PC-9 (cell line): ENCODE data around the gene TRIB2. TPM values are rescaled to one million over a fixed set of nuclear protein-coding genes. Genes with fewer than 3 reads are reported as not detected.

ENCODE experiments used
- BruUV-seq: library from RNA; stranded (reverse); fragments of 400-500 nt; replicated peaks from 2 replicates; lab custom pipeline; 2021; lab: Mats Ljungman, UMichigan
- CTCF ChIA-PET: fragments of 300-600 bp; sonication (Branson Sonifier 250); formaldehyde crosslinking; loops from one replicate; lab custom pipeline; 2022; ENCODE audit warnings: antibody characterized with exemption; lab: Charles Lee
- POLR2A ChIA-PET: fragments of 300-600 bp; sonication (Branson Sonifier 250); formaldehyde crosslinking; loops from one replicate; lab custom pipeline; 2022; ENCODE audit warnings: antibody characterized with exemption; ENCODE audit not compliant: unreplicated experiment; lab: Charles Lee
- DNase-seq, 2 experiments: peaks; one replicate each; pipeline versions ENCODE4 v3.0.0 to v3.0.0-alpha.2; 2015 to 2022; ENCODE audit warnings: mixed read lengths in 1 of 2
- H2AFZ ChIP-seq: fragments of 200-600 bp; sonication (generic); 2 replicates; pipeline ENCODE4 v1.8.1; 2017; ENCODE audit warnings: antibody characterized with exemption
- H3F3A ChIP-seq: fragments of 200-600 bp; sonication (generic); 2 replicates; pipeline ENCODE4 v1.8.1; 2017; ENCODE audit warnings: antibody characterized with exemption, mild to moderate bottlenecking, low read depth; ENCODE audit not compliant: insufficient read depth
- H3K27ac ChIP-seq: fragments of 200-600 bp; sonication (generic); 2 replicates; pipeline ENCODE4 v1.6.1; 2016; ENCODE audit warnings: mixed run types
- H3K27me3 ChIP-seq: fragments of 200-600 bp; sonication (generic); 2 replicates; pipeline ENCODE4 v1.6.1; 2016; ENCODE audit warnings: low read depth, mixed run types; ENCODE audit not compliant: insufficient read depth
- H3K36me3 ChIP-seq: fragments of 200-600 bp; sonication (generic); 2 replicates; pipeline ENCODE4 v1.6.1; 2016; ENCODE audit warnings: low read depth, mixed run types
- H3K4me1 ChIP-seq: fragments of 200-600 bp; sonication (generic); replicated peaks from 2 replicates; pipeline ENCODE4 v1.6.1; 2016; ENCODE audit warnings: mixed run types; ENCODE audit not compliant: insufficient read depth
- H3K4me2 ChIP-seq: fragments of 200-600 bp; sonication (generic); 2 replicates; pipeline ENCODE4 v1.6.1; 2017; ENCODE audit warnings: mixed run types
- H3K4me3 ChIP-seq: fragments of 200-600 bp; sonication (generic); 2 replicates; pipeline ENCODE4 v1.6.1; 2016; ENCODE audit warnings: mixed run types
- H3K79me2 ChIP-seq: fragments of 200-600 bp; sonication (generic); 2 replicates; pipeline ENCODE4 v1.6.1; 2017; ENCODE audit warnings: low read depth, mixed run types
- H3K9me2 ChIP-seq: fragments of 200-600 bp; sonication (generic); 2 replicates; pipeline ENCODE4 v1.8.1; 2017; ENCODE audit warnings: mild to moderate bottlenecking; ENCODE audit not compliant: insufficient read depth
- H3K9me3 ChIP-seq: fragments of 200-600 bp; sonication (generic); 2 replicates; pipeline ENCODE4 v1.8.1; 2016; ENCODE audit warnings: low read depth; ENCODE audit not compliant: insufficient read depth
- H4K20me1 ChIP-seq: fragments of 200-600 bp; sonication (generic); 2 replicates; pipeline ENCODE4 v1.8.1; 2017; ENCODE audit not compliant: insufficient read depth
- CTCF ChIP-seq: fragments of 200-600 bp; sonication (generic); conservative IDR thresholded peaks from 2 replicates; pipeline ENCODE4 v1.6.1; 2017; ENCODE audit warnings: mixed run types, antibody characterized with exemption, mild to moderate bottlenecking, moderate library complexity
- EZH2 ChIP-seq: fragments of 200-600 bp; sonication (generic); IDR thresholded peaks from 2 replicates; pipeline ENCODE4 v1.8.0; 2017; ENCODE audit warnings: antibody characterized with exemption, low read depth
- intact Hi-C: fragments of 100-400 bp; cut with micrococcal nuclease; formaldehyde crosslinking; loops from one replicate; pipeline ENCODE4 v1.10.0; 2022; ENCODE audit not compliant: unreplicated experiment
- total RNA-seq: library from RNA; stranded (reverse); gene quantifications from 2 replicates; pipeline ENCODE4 v1.2.3, GENCODE V29; 2021

Gene TRIB2
- total RNA-seq, 1 experiment from 2014 or later = 18.9 TPM

DNA sequence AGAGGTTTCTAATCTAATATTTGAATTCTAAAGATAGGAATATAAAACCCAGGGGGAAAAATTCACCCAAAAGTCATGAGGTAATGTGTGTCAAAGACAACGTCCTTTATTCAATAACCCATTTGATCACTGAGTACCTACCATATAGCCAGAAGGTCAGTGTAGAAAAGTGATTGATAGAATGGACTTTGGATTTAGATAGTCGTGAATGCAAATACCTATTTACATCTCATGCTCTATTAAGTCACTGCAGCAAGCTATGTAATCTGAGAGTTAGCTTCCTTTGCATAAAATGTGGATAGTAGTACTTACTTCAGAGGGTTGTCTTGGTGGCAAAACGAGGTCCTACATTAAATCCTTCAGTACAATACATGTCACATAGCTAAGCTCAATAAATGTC is 27.8 kb upstream of the TRIB2 start:
- Histone ChIP-seq H3K4me1 (peaks cover 14% of the 10 kb centered on the region), H3K27ac (no peak overlapping the region), H3K9me2 (no peaks in the 10 kb centered on the region; the same call in 1 of the 2 replicates), H3K36me3 (no peaks in the 10 kb centered on the region), H3K79me2 (no peaks in the 10 kb centered on the region), H4K20me1 (no peaks in the 10 kb centered on the region), H3K4me2 (no peak overlapping the region), H2AFZ (no peak overlapping the region), H3F3A (peaks cover 9% of the 10 kb centered on the region; the same call in 1 of the 2 replicates), H3K4me3 (no peak overlapping the region), H3K9me3 (peaks cover 22% of the 10 kb centered on the region), H3K27me3 (no peaks in the 10 kb centered on the region)
- intact Hi-C loops = no loop called here
- ChIA-PET POLR2A (no interaction called here), CTCF (no interaction called here)
- TF ChIP-seq EZH2 = no peak
- TF ChIP-seq CTCF = no peak
- BruUV-seq = no TSS peak
- DNase-seq = no peak

DNA sequence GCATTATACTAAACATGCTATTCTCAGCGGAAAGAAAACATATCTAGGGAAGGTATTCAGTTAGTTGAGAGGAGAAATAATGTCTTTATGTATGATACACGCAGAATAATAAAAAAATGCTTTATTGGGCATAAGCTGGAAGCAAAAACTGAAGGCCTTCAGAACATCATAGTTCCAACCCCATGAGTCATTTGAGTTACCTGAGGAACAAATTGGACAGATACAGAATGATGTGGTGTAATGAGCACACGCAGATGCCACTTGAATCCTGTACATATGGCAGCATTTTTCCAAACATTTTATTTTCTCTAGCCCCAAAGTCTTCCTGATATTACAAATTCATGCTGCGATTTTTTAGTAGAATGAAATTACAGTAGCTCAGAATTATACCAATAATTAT is 23.2 kb upstream of the TRIB2 start:
- no TSS peak for BruUV-seq
- no peak overlapping the region for H2AFZ ChIP-seq
- TF ChIP-seq EZH2 (no peak), CTCF (no peak)
- no peak overlapping the region for H3K27ac ChIP-seq
- no peak for DNase-seq
- H3K27me3 ChIP-seq = no peaks in the 10 kb centered on the region
- ChIA-PET POLR2A (interaction anchor here (0.6 kb wide), 1 partner anchor 10 kb away, joined by 3 read pairs; no protein-coding TSS in a partner anchor), CTCF (no interaction called here)
- intact Hi-C loops = no loop called here
- H4K20me1 ChIP-seq = no peaks in the 10 kb centered on the region
- H3K4me1 ChIP-seq = peaks cover 13% of the 10 kb centered on the region
- peaks cover 22% of the 10 kb centered on the region for H3K9me3 ChIP-seq
- no peaks in the 10 kb centered on the region for H3K79me2 ChIP-seq
- H3K36me3 ChIP-seq = no peaks in the 10 kb centered on the region
- no peaks in the 10 kb centered on the region; the same call in 1 of the 2 replicates for H3K9me2 ChIP-seq
- no peak overlapping the region for H3K4me2 ChIP-seq
- peaks cover 5% of the 10 kb centered on the region; the same call in 1 of the 2 replicates for H3F3A ChIP-seq
- H3K4me3 ChIP-seq = no peak overlapping the region

GRCh38 chr2:12694990-12695774 is 21.6 kb upstream of the TRIB2 start:
- POLR2A ChIA-PET = no interaction called here
- H3K9me2 ChIP-seq = no peaks in the 10 kb centered on the region; the same call in 1 of the 2 replicates
- DNase-seq = peak in 1 of 2 experiments; percentile 43

More at GRCh38 chr2:12694990-12695774, 21.6 kb upstream of the TRIB2 start:
- Histone ChIP-seq H3K4me3 (no peak overlapping the region), H3K27me3 (no peaks in the 10 kb centered on the region), H3K27ac (no peak overlapping the region), H3K36me3 (no peaks in the 10 kb centered on the region), H3K9me3 (peaks cover 15% of the 10 kb centered on the region), H3K4me2 (no peak overlapping the region), H3K79me2 (no peaks in the 10 kb centered on the region), H3K4me1 (peaks cover 13% of the 10 kb centered on the region), H4K20me1 (no peaks in the 10 kb centered on the region), H3F3A (peaks cover 5% of the 10 kb centered on the region; the same call in 1 of the 2 replicates), H2AFZ (no peak overlapping the region)
- CTCF ChIA-PET = no interaction called here
- TF ChIP-seq CTCF (no peak), EZH2 (no peak)
- intact Hi-C loops = no loop called here
- BruUV-seq = no TSS peak
